K562 (cell line): ENCODE results near the gene CREB5.

Source experiments
- CREB5 ChIP-seq: fragments of 250-450 bp; sonication (Bioruptor Pico); IDR thresholded peaks from 2 replicates; pipeline ENCODE4 v1.5.0; 2020; ENCODE audit warnings: mild to moderate bottlenecking
- CTCF ChIP-seq, 3 experiments: IDR thresholded peaks in 2 of 3; conservative IDR thresholded peaks in 1 of 3; 2 replicates each; pipeline ENCODE4 v1.5.1; 2011 to 2012; ENCODE audit warnings: low read length in 3 of 3, mild to moderate bottlenecking in 3 of 3, control low read depth in 2 of 3, improper control_type of control experiment in 1 of 3, inconsistent platforms in 1 of 3, low read depth in 1 of 3, mixed read lengths in 1 of 3, moderate library complexity in 1 of 3; ENCODE audit not compliant: insufficient read depth in 2 of 3
- EZH2 ChIP-seq: IDR thresholded peaks from 2 replicates; pipeline ENCODE4 v1.6.1; 2012; ENCODE audit warnings: low read depth, mild to moderate bottlenecking, inconsistent platforms, low read length, borderline replicate concordance
- LARP7 ChIP-seq: fragments of 450-650 bp; IDR thresholded peaks from 2 replicates; pipeline ENCODE4 v1.6.1; 2016
- NRF1 ChIP-seq, 2 experiments: fragments of 450-650 bp; IDR thresholded peaks in 1 of 2; conservative IDR thresholded peaks in 1 of 2; 2 replicates each; pipeline ENCODE4 v1.6.1; 2014; ENCODE audit warnings: mild to moderate bottlenecking in 2 of 2
- PCBP1 ChIP-seq: fragments of 200-400 bp; formaldehyde crosslinking; IDR thresholded peaks from 2 replicates; pipeline ENCODE4 v1.6.1; 2018; ENCODE audit warnings: mild to moderate bottlenecking, low read depth, low read length; ENCODE audit not compliant: poor library complexity, severe bottlenecking
- PHF21A ChIP-seq: fragments of 450-650 bp; IDR thresholded peaks from 2 replicates; pipeline ENCODE4 v1.6.1; 2017; ENCODE audit warnings: low read depth, borderline replicate concordance
- POLR2A ChIP-seq: fragments of 450-650 bp; conservative IDR thresholded peaks from 2 replicates; pipeline ENCODE4 v1.6.1; 2016
- SRSF7 ChIP-seq: fragments of 200-400 bp; formaldehyde crosslinking; optimal IDR thresholded peaks from 2 replicates; pipeline ENCODE3; 2017; ENCODE audit warnings: mild to moderate bottlenecking, low read depth, low read length
- STAT6 ChIP-seq: sonication (generic); formaldehyde crosslinking; IDR thresholded peaks from 2 replicates; pipeline ENCODE4 v1.8.1; 2023; ENCODE audit warnings: mild to moderate bottlenecking, missing genetic modification reagents
- TAF1 ChIP-seq: IDR thresholded peaks from 2 replicates; pipeline ENCODE4 v1.6.1; 2011; ENCODE audit warnings: mild to moderate bottlenecking, low read length, moderate library complexity; ENCODE audit not compliant: insufficient read depth, control insufficient read depth, severe bottlenecking; ENCODE audit errors: extremely low read depth
- TCF7 ChIP-seq: sonication (generic); IDR thresholded peaks from 2 replicates; pipeline ENCODE4 v1.6.1; 2016; ENCODE audit warnings: antibody characterized with exemption, borderline replicate concordance
- TRIM28 ChIP-seq: fragments of 450-650 bp; IDR thresholded peaks from 2 replicates; pipeline ENCODE4 v1.6.1; 2017

GRCh38 chr7:28498636-28499035 lies 86.3 kb downstream of the CREB5 start:
- TF ChIP-seq CTCF (IDR thresholded peaks at IDR 0.05 in 2 of 3, conservative IDR thresholded peaks at IDR 0.05 in 1 of 3; ENCODE audit: insufficient read depth in 2 of 3, low read depth in 1 of 3, low read length in 3 of 3) = no peak
- no peak for TF ChIP-seq EZH2
- no peak for TF ChIP-seq TAF1
- TF ChIP-seq POLR2A = no peak
- TF ChIP-seq TRIM28 = no peak
- no peak for TF ChIP-seq CREB5
- TF ChIP-seq LARP7 = no peak
- TF ChIP-seq NRF1 (conservative IDR thresholded peaks at IDR 0.05 in 1 of 2, IDR thresholded peaks at IDR 0.05 in 1 of 2) = no peak
- no peak for TF ChIP-seq PHF21A
- TF ChIP-seq TCF7 = no peak
- TF ChIP-seq STAT6 (CRISPR knock-in tag) = no peak
- no peak for TF ChIP-seq PCBP1
- no peak for TF ChIP-seq SRSF7
